HL-60 (cell line): ENCODE measurements around the gene ATP1A3.

ENCODE experiments used
- CTCF ChIP-seq: IDR thresholded peaks from one replicate; pipeline ENCODE4 v1.5.1; 2011; ENCODE audit warnings: low read length, control low read depth, inconsistent platforms; ENCODE audit not compliant: insufficient read depth
- POLR2AphosphoS5 ChIP-seq: IDR thresholded peaks from 2 replicates; pipeline ENCODE4 v1.6.1; 2012; ENCODE audit warnings: low read depth
- REST ChIP-seq: IDR thresholded peaks from 2 replicates; pipeline ENCODE4 v1.6.1; 2012; ENCODE audit warnings: low read depth; ENCODE audit not compliant: insufficient replicate concordance

GRCh38 chr19:41919948-41920712, 73.9 kb downstream of the ATP1A3 start:
- no peak for TF ChIP-seq CTCF
- no peak for TF ChIP-seq POLR2AphosphoS5
- no peak for TF ChIP-seq REST
